GM12878 (cell line): Measurements from ENCODE around the gene PCDHGC5. TPM values are rescaled to one million over a fixed set of nuclear protein-coding genes. Genes with fewer than 3 reads are reported as not detected.

Source experiments
- ATF7 ChIP-seq: fragments of 450-650 bp; IDR thresholded peaks from 2 replicates; pipeline ENCODE4 v1.6.1; 2016; ENCODE audit warnings: low read depth, mild to moderate bottlenecking
- BCL11A ChIP-seq: IDR thresholded peaks from 2 replicates; pipeline ENCODE4 v1.6.1; 2011; ENCODE audit warnings: low read depth, low read length
- CBX3 ChIP-seq: fragments of 200-600 bp; sonication (generic); IDR thresholded peaks from 2 replicates; pipeline ENCODE4 v1.6.1; 2016; ENCODE audit warnings: low read depth, borderline replicate concordance
- CHD1 ChIP-seq: IDR thresholded peaks from 2 replicates; pipeline ENCODE4 v1.6.1; 2012; ENCODE audit warnings: low read depth, low read length, improper control_type of control experiment
- CREM ChIP-seq: IDR thresholded peaks from 2 replicates; pipeline ENCODE4 v1.6.1; 2014; ENCODE audit warnings: antibody characterized with exemption, low read depth
- EP300 ChIP-seq, 2 experiments: fragments of 150-350 bp in 1 of 2; IDR thresholded peaks; 2 replicates each; pipeline ENCODE4 v1.6.1; 2011 to 2012; ENCODE audit warnings: low read depth in 2 of 2, low read length in 2 of 2, borderline replicate concordance in 1 of 2, improper control_type of control experiment in 1 of 2, inconsistent platforms in 1 of 2; ENCODE audit not compliant: control insufficient read depth in 1 of 2
- HDAC2 ChIP-seq: fragments of 200-600 bp; sonication (generic); IDR thresholded peaks from 2 replicates; pipeline ENCODE4 v1.6.1; 2017
- NFYA ChIP-seq: IDR thresholded peaks from 2 replicates; pipeline ENCODE4 v1.6.1; 2011; ENCODE audit warnings: low read depth, mild to moderate bottlenecking, low read length, improper control_type of control experiment, borderline replicate concordance
- PAX5 ChIP-seq: IDR thresholded peaks from 2 replicates; pipeline ENCODE4 v1.6.1; 2011; ENCODE audit warnings: low read depth, low read length, borderline replicate concordance
- POU2F2 ChIP-seq: IDR thresholded peaks from 3 replicates; pipeline ENCODE4 v1.6.1; 2011; ENCODE audit warnings: low read depth, mild to moderate bottlenecking, low read length, borderline replicate concordance
- RB1 ChIP-seq: fragments of 450-650 bp; formaldehyde crosslinking; IDR thresholded peaks from 2 replicates; pipeline ENCODE4 v1.6.1; 2017; ENCODE audit warnings: mild to moderate bottlenecking, borderline replicate concordance
- SIN3A ChIP-seq: IDR thresholded peaks from 2 replicates; pipeline ENCODE4 v1.6.1; 2012; ENCODE audit warnings: low read depth, low read length, improper control_type of control experiment
- SREBF2 ChIP-seq: IDR thresholded peaks from 2 replicates; pipeline ENCODE4 v1.6.1; 2012; ENCODE audit warnings: mild to moderate bottlenecking, low read length
- STAT3 ChIP-seq: IDR thresholded peaks from 2 replicates; pipeline ENCODE4 v1.6.1; 2011; ENCODE audit warnings: low read depth, low read length, improper control_type of control experiment
- TCF12 ChIP-seq: IDR thresholded peaks from 2 replicates; pipeline ENCODE4 v1.6.1; 2011; ENCODE audit warnings: low read depth, mild to moderate bottlenecking, low read length
- TCF7 ChIP-seq: IDR thresholded peaks from 2 replicates; pipeline ENCODE4 v1.6.1; 2014; ENCODE audit warnings: antibody characterized with exemption, borderline replicate concordance
- ZNF274 ChIP-seq: IDR thresholded peaks from one replicate; pipeline ENCODE4 v1.8.0; 2011; ENCODE audit not compliant: insufficient read length, insufficient read depth
- polyA plus RNA-seq, 11 experiments: library from polyadenylated mRNA; depleted of rRNA in 4 of 11; unstranded in 6 of 11; stranded (reverse) in 5 of 11; fragments of >200 nt; fragmentation: Nextera tagmentation in 4 of 11; fragmentation: Illumina TruSeq in 1 of 11; extraction: Ambion mirVana in 4 of 11; extraction: Trizol in 1 of 11; gene quantifications; 1 replicate in 1 of 11; 2 replicates in 10 of 11; pipeline versions ENCODE4 v1.2.1 to v1.2.3, GENCODE V29; 2011 to 2016; ENCODE audit warnings: inconsistent platforms in 2 of 11, missing spikeins in 2 of 11, low read depth in 1 of 11
- total RNA-seq, 4 experiments: library from RNA; depleted of rRNA in 3 of 4; stranded (reverse); fragments of >200 nt in 3 of 4; fragmentation: Illumina TruSeq in 1 of 4; extraction: Trizol in 1 of 4; gene quantifications; 2 replicates each; pipeline versions ENCODE4 v1.2.1 to v1.2.3, GENCODE V29; 2013 to 2021
- TF ChIP-seq, protein P1 (sequence below): IDR thresholded peaks from 2 replicates; pipeline ENCODE4 v1.6.1; 2012; ENCODE audit warnings: low read length, inconsistent platforms
- TF ChIP-seq, protein P2 (sequence below): fragments of 450-650 bp; IDR thresholded peaks from 2 replicates; pipeline ENCODE4 v1.6.1; 2016; ENCODE audit warnings: mild to moderate bottlenecking
- TF ChIP-seq, protein P3 (sequence below): IDR thresholded peaks from 2 replicates; pipeline ENCODE4 v1.6.1; 2011; ENCODE audit warnings: mild to moderate bottlenecking, low read depth, low read length, moderate library complexity; ENCODE audit not compliant: insufficient replicate concordance
- TF ChIP-seq, protein P4 (sequence below): fragments of 450-650 bp; conservative IDR thresholded peaks from 2 replicates; pipeline ENCODE4 v1.6.1; 2017; ENCODE audit warnings: mild to moderate bottlenecking, moderate library complexity
- TF ChIP-seq, protein P5 (sequence below): IDR thresholded peaks from 2 replicates; pipeline ENCODE4 v1.6.1; 2011; ENCODE audit warnings: low read depth, mild to moderate bottlenecking, low read length, moderate library complexity, borderline replicate concordance; ENCODE audit errors: extremely low read depth
- TF ChIP-seq, protein P6 (sequence below): IDR thresholded peaks from 2 replicates; pipeline ENCODE4 v1.6.1; 2012; ENCODE audit warnings: low read depth, low read length, improper control_type of control experiment

Gene PCDHGC5
- total and polyA plus RNA-seq, 10 of the 15 experiments (the other 5 are each of a cell fraction or from before 2014, with no cell fraction given): 0.05 to 0.87 (median 0.18) TPM; not detected in 2

DNA sequence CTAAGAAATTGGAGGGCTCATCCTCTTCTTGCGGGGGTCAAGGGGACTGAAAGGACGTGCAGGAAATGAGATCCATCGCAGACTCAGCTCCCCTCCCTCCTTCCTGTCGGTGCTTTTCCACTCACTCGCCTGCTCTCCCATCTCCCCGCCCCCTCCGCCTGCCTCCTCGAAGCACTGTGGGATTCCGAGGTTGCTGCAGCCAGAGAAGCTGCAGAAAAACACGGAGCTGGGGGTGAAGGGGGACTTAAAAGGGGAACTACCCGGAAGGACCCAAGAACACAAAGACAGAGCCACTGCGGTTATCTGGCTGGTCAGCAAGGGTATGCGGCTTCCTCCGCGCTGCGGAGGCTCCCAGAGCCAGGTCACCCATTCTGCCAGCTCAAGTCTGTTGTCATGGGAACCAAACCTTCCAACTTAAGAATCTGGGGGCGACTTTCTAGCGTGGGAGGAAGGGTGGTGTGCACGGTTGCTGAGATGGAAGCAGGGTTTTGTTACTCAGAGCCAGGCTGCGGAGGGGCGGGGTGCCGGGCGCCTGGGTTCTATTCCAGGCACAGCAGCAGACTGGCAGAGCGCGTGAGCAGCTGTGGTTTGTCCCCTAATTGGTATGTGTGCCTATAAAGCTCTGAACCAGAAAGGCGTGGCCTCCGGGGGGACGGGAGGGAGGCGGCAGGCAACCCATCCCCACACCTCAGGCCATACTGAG is 24.9 kb downstream of the PCDHGC5 start (continued):
- TF ChIP-seq, protein P1, sequence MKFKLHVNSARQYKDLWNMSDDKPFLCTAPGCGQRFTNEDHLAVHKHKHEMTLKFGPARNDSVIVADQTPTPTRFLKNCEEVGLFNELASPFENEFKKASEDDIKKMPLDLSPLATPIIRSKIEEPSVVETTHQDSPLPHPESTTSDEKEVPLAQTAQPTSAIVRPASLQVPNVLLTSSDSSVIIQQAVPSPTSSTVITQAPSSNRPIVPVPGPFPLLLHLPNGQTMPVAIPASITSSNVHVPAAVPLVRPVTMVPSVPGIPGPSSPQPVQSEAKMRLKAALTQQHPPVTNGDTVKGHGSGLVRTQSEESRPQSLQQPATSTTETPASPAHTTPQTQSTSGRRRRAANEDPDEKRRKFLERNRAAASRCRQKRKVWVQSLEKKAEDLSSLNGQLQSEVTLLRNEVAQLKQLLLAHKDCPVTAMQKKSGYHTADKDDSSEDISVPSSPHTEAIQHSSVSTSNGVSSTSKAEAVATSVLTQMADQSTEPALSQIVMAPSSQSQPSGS: no peak
- TF ChIP-seq CREM (0 out of 2 replicates have a peak, but pooled peaks have one; percentile 21), ZNF274 (no peak), STAT3 (no peak), SREBF2 (no peak), NFYA (no peak), POU2F2 (peak; percentile 28; the same call in 1 of the 3 replicates), TCF12 (no peak), TCF7 (no peak), ATF7 (no peak), RB1 (no peak), CBX3 (no peak), CHD1 (no peak), PAX5 (no peak), EP300 (IDR thresholded peaks at IDR 0.05; ENCODE audit: borderline replicate concordance in 1 of 2, control insufficient read depth in 1 of 2, low read depth in 2 of 2, low read length in 2 of 2) (peak in 1 of 2 experiments; percentile 48; a peak in 1 of 4 replicates), BCL11A (peak; percentile 53; the same call in 1 of the 2 replicates), SIN3A (peak; percentile 62; the same call in 1 of the 2 replicates), HDAC2 (no peak)
- TF ChIP-seq, protein P2, sequence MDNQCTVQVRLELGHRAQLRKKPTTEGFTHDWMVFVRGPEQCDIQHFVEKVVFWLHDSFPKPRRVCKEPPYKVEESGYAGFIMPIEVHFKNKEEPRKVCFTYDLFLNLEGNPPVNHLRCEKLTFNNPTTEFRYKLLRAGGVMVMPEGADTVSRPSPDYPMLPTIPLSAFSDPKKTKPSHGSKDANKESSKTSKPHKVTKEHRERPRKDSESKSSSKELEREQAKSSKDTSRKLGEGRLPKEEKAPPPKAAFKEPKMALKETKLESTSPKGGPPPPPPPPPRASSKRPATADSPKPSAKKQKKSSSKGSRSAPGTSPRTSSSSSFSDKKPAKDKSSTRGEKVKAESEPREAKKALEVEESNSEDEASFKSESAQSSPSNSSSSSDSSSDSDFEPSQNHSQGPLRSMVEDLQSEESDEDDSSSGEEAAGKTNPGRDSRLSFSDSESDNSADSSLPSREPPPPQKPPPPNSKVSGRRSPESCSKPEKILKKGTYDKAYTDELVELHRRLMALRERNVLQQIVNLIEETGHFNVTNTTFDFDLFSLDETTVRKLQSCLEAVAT: no peak
- TF ChIP-seq, protein P3, sequence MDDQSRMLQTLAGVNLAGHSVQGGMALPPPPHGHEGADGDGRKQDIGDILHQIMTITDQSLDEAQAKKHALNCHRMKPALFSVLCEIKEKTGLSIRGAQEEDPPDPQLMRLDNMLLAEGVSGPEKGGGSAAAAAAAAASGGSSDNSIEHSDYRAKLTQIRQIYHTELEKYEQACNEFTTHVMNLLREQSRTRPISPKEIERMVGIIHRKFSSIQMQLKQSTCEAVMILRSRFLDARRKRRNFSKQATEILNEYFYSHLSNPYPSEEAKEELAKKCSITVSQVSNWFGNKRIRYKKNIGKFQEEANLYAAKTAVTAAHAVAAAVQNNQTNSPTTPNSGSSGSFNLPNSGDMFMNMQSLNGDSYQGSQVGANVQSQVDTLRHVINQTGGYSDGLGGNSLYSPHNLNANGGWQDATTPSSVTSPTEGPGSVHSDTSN: no peak
- TF ChIP-seq, protein P4, sequence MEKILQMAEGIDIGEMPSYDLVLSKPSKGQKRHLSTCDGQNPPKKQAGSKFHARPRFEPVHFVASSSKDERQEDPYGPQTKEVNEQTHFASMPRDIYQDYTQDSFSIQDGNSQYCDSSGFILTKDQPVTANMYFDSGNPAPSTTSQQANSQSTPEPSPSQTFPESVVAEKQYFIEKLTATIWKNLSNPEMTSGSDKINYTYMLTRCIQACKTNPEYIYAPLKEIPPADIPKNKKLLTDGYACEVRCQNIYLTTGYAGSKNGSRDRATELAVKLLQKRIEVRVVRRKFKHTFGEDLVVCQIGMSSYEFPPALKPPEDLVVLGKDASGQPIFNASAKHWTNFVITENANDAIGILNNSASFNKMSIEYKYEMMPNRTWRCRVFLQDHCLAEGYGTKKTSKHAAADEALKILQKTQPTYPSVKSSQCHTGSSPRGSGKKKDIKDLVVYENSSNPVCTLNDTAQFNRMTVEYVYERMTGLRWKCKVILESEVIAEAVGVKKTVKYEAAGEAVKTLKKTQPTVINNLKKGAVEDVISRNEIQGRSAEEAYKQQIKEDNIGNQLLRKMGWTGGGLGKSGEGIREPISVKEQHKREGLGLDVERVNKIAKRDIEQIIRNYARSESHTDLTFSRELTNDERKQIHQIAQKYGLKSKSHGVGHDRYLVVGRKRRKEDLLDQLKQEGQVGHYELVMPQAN: 0 out of 2 replicates have a peak, but pooled peaks have one; percentile 30
- TF ChIP-seq, protein P5, sequence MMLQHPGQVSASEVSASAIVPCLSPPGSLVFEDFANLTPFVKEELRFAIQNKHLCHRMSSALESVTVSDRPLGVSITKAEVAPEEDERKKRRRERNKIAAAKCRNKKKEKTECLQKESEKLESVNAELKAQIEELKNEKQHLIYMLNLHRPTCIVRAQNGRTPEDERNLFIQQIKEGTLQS: no peak
- TF ChIP-seq, protein P6, sequence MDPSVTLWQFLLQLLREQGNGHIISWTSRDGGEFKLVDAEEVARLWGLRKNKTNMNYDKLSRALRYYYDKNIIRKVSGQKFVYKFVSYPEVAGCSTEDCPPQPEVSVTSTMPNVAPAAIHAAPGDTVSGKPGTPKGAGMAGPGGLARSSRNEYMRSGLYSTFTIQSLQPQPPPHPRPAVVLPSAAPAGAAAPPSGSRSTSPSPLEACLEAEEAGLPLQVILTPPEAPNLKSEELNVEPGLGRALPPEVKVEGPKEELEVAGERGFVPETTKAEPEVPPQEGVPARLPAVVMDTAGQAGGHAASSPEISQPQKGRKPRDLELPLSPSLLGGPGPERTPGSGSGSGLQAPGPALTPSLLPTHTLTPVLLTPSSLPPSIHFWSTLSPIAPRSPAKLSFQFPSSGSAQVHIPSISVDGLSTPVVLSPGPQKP: no peak
